ENCODE measurements around the gene TRPV4.

The TRPV4 gene

DNA sequence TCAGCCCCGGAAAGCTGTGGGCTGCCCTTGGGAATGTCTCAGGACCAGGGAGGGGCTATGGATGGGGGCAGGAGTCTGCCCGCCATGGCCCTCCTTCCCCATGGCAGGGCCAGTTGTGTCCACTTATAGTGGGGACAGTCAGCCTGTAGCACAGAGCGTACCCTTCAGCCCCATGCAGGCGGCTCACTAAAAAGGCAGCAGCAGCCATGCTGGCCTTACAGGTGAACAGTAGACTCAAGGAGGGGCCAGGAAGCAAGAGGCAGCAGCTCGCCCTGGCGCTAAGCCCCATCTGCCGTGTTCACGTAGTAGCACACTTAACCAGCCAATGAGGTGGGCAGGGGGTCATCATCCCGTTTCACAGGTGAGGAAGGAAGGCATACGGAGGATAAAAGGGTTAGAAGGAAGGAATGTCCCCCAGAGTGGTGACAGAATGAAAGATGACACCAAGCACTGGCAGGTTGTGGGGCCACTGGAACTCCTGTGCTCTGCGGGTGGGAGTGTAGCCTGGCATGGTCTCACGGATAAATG, 66.9 kb downstream of the TRPV4 start:
- no peak overlapping the region for H3K4me3 ChIP-seq (IDR thresholded peaks at IDR 0.05; ENCODE audit: insufficient read depth, low read depth, low read length)
- no peak overlapping the region for H3K9ac ChIP-seq
- no peaks in the 10 kb centered on the region for H3K36me3 ChIP-seq (ENCODE audit: insufficient read depth)
- no peaks in the 10 kb centered on the region for H3K4me1 ChIP-seq (ENCODE audit: low read depth, poor library complexity, severe bottlenecking)
- H2AFZ ChIP-seq (ENCODE audit: low read depth) = no peak overlapping the region
- H3K79me2 ChIP-seq (ENCODE audit: insufficient read depth, low read depth) = no peaks in the 10 kb centered on the region
- no peak overlapping the region for H3K27ac ChIP-seq
- TF ChIP-seq, protein P1, sequence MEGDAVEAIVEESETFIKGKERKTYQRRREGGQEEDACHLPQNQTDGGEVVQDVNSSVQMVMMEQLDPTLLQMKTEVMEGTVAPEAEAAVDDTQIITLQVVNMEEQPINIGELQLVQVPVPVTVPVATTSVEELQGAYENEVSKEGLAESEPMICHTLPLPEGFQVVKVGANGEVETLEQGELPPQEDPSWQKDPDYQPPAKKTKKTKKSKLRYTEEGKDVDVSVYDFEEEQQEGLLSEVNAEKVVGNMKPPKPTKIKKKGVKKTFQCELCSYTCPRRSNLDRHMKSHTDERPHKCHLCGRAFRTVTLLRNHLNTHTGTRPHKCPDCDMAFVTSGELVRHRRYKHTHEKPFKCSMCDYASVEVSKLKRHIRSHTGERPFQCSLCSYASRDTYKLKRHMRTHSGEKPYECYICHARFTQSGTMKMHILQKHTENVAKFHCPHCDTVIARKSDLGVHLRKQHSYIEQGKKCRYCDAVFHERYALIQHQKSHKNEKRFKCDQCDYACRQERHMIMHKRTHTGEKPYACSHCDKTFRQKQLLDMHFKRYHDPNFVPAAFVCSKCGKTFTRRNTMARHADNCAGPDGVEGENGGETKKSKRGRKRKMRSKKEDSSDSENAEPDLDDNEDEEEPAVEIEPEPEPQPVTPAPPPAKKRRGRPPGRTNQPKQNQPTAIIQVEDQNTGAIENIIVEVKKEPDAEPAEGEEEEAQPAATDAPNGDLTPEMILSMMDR (conservative IDR thresholded peaks at IDR 0.05; ENCODE audit: low read depth, low read length) = no peak
- H3K27me3 ChIP-seq (ENCODE audit: insufficient read depth, low read depth) = no peaks in the 10 kb centered on the region
- no peaks in the 10 kb centered on the region for H4K20me1 ChIP-seq (ENCODE audit: insufficient read depth)
- H3K4me2 ChIP-seq = no peak overlapping the region

DNA sequence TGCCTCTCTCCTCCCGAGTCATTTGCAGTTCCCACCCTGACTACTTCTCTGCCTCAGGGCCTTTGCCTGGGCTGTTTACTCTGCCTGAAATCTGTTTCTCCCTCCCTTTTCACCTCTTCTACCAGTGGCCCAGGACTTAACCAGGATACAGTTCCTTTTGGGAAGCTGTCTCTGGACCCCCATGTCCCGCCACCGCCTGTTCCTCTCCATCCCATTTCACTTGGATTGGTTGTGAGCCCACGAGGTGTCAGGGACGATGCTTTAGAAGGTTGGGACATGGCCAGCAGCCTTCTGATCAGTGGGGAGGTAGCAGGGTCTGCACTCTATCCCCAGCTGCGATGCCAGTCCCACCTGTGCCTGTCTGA, 67.8 kb downstream of the TRPV4 start:
- H3K27me3 ChIP-seq (ENCODE audit: insufficient read depth, low read depth) = no peaks in the 10 kb centered on the region
- no peak overlapping the region for H3K27ac ChIP-seq
- no peak overlapping the region for H2AFZ ChIP-seq (ENCODE audit: low read depth)
- no peak overlapping the region for H3K4me3 ChIP-seq (IDR thresholded peaks at IDR 0.05; ENCODE audit: insufficient read depth, low read depth, low read length)
- no peaks in the 10 kb centered on the region for H3K79me2 ChIP-seq (ENCODE audit: insufficient read depth, low read depth)
- H3K4me2 ChIP-seq = no peak overlapping the region
- H3K9ac ChIP-seq = no peak overlapping the region
- H3K36me3 ChIP-seq (ENCODE audit: insufficient read depth) = no peaks in the 10 kb centered on the region
- H3K4me1 ChIP-seq (ENCODE audit: low read depth, poor library complexity, severe bottlenecking) = no peaks in the 10 kb centered on the region
- TF ChIP-seq, protein P1 (conservative IDR thresholded peaks at IDR 0.05; ENCODE audit: low read depth, low read length) = no peak
- no peaks in the 10 kb centered on the region for H4K20me1 ChIP-seq (ENCODE audit: insufficient read depth)

DNA sequence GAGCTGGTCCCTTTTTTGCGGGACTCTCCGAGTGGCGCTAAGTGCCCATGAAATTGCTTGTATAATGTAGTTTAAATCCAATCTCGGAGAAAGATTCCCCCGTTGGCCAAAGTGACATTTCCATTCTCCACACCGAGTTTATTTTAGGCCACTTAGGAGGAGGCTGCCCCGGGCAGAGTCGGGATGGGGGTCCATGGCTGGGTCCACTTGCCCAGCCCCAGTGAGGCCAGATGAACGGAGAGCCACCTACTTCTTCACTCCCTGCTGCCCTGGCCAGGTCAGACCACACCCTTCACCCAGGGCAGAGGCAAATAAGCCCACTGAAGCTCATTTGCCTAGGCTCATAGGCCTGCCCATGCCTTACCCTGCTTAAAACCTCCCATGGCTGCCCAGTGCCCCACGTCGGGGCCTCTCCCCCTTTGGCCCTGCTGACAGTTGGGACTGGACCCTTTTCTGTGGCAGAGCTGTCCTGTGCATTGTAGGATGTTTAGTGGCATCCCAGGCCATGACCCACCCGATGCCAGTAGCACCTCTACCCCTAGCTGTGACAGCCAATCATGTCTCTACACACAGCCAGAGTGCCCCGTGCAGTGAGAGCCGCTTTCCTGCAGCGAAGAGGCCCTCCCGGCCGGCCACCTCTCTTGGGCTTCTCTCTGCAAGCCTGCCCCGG, 68.3 kb downstream of the TRPV4 start:
- Histone ChIP-seq H3K4me2 (no peak overlapping the region), H3K27me3 (ENCODE audit: insufficient read depth, low read depth) (no peaks in the 10 kb centered on the region), H3K27ac (no peak overlapping the region), H3K79me2 (ENCODE audit: insufficient read depth, low read depth) (no peaks in the 10 kb centered on the region), H4K20me1 (ENCODE audit: insufficient read depth) (no peaks in the 10 kb centered on the region), H2AFZ (ENCODE audit: low read depth) (no peak overlapping the region), H3K36me3 (ENCODE audit: insufficient read depth) (no peaks in the 10 kb centered on the region), H3K4me1 (ENCODE audit: low read depth, poor library complexity, severe bottlenecking) (no peaks in the 10 kb centered on the region), H3K9ac (no peak overlapping the region), H3K4me3 (IDR thresholded peaks at IDR 0.05; ENCODE audit: insufficient read depth, low read depth, low read length) (no peak overlapping the region)
- TF ChIP-seq, protein P1 (conservative IDR thresholded peaks at IDR 0.05; ENCODE audit: low read depth, low read length) = no peak

DNA sequence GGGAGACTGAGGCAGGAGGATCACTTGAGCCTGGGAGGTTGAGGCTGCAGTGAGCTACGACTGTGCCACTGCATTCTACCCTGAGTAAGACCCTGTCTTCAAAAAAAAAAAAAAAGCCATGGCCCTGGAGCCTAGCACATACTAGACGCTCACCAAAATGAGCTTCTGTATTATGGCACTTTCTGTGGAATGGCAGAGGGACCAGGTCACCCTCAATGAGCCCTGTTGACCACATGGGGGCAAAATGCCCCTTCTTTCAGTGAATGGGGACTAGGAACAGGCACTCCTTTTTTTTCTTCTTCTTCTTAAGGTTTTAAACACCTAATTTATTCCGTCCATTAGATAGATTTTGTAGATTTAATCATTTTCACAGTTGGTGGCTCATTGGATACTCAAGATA, 69.1 kb downstream of the TRPV4 start:
- Histone ChIP-seq H3K79me2 (ENCODE audit: insufficient read depth, low read depth) (no peaks in the 10 kb centered on the region), H2AFZ (ENCODE audit: low read depth) (no peak overlapping the region), H3K27me3 (ENCODE audit: insufficient read depth, low read depth) (no peaks in the 10 kb centered on the region), H3K4me3 (IDR thresholded peaks at IDR 0.05; ENCODE audit: insufficient read depth, low read depth, low read length) (no peak overlapping the region), H4K20me1 (ENCODE audit: insufficient read depth) (no peaks in the 10 kb centered on the region), H3K27ac (no peak overlapping the region), H3K9ac (no peak overlapping the region), H3K4me1 (ENCODE audit: low read depth, poor library complexity, severe bottlenecking) (no peaks in the 10 kb centered on the region), H3K4me2 (no peak overlapping the region), H3K36me3 (ENCODE audit: insufficient read depth) (no peaks in the 10 kb centered on the region)
- TF ChIP-seq, protein P1 (conservative IDR thresholded peaks at IDR 0.05; ENCODE audit: low read depth, low read length) = no peak
